Activated naive CD8-positive, alpha-beta T cell treated with anti-CD3 and anti-CD28 coated beads, Interleukin-2, amount 50 U/mL, for 24 hours (primary cell): Measurements from ENCODE around the gene PCDH15.

Source experiments
- ATAC-seq: fragments of 150-1000 bp; cut with Tn5 transposase; one replicate; pipeline ENCODE4 v1.10.0; 2021
- DNase-seq: peaks from one replicate; pipeline ENCODE4 v3.0.0; 2021
- H3K27ac Mint-ChIP-seq: one replicate; pipeline ENCODE4 v1.8.0; 2021; ENCODE audit warnings: mild to moderate bottlenecking, mixed read lengths
- H3K27me3 Mint-ChIP-seq: one replicate; pipeline ENCODE4 v1.8.0; 2021; ENCODE audit warnings: mixed read lengths
- H3K36me3 Mint-ChIP-seq: one replicate; pipeline ENCODE4 v1.8.0; 2021; ENCODE audit warnings: low read depth, mixed read lengths
- H3K4me1 Mint-ChIP-seq: one replicate; pipeline ENCODE4 v1.8.0; 2021; ENCODE audit warnings: mixed read lengths
- H3K4me3 Mint-ChIP-seq: one replicate; pipeline ENCODE4 v1.8.0; 2021; ENCODE audit warnings: mild to moderate bottlenecking, moderate library complexity, mixed read lengths
- H3K9me3 Mint-ChIP-seq: one replicate; pipeline ENCODE4 v1.8.0; 2021; ENCODE audit warnings: mixed read lengths

The PCDH15 gene

DNA sequence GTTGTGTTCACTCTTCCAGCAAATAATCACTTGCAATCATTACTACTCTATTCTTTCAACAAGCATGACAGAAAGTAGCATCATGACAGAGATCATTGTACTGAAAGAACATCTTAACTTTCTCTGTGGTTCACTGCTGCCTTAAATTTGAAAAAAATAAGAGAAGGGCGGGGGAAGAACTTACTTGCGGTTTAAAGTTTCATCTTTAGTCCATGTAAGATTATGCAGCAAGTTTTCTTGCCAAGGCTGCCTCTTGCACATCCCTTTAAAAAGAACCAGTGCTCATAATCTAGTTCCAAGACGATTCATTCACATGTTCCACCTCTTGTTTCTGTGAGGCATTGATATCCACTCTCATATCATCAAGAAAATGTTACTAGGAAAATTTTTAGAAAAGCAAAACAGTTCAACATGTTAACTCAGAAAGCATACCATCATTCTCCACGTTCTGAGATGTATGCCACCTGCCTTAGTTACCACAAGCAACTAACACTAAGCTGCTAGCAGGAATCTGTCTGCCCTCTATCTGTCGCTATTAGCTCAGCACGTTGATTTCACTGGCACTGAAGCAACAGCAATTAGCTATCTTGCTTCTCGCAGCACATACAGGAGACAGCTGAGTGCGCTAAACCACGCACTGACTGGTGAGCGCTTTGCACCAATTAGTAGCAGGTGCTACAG, at the start of gene PCDH15:
Gene PCDH15 (minus strand): TSS at position 491 of the 681 bp plus-strand sequence. CDS start 136,969 bp downstream, outside the sequence.
- no peaks in the 10 kb centered on the region for H3K36me3 Mint-ChIP-seq
- peaks cover 3% of the 10 kb centered on the region for H3K9me3 Mint-ChIP-seq
- no peak for ATAC-seq
- no peaks in the 10 kb centered on the region for H3K4me1 Mint-ChIP-seq
- H3K27me3 Mint-ChIP-seq = no peaks in the 10 kb centered on the region
- H3K27ac Mint-ChIP-seq = no peak within 1 kb of the TSS
- DNase-seq = no peak
- H3K4me3 Mint-ChIP-seq = no peak within 1 kb of the TSS

DNA sequence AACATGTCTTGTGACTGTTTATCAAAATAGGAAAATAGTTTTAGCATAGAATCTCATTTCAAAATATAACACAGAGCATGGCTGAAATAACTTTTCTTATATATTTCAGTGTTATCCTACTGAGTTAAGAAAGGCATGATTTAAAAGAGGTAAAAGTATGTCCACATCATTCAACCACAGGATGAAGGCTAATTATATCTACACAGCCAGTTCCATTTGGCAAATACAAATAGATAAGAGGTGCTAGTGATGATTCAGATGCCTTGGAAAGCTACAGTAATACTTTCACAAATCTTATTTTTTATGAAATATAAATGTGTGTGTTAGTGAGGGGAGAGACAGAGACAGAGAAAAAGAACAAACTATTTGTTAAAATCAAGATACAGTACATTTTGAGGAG, 42.9 kb upstream of the PCDH15 start:
- Mint-ChIP-seq H3K27me3 (no peaks in the 10 kb centered on the region), H3K4me3 (no peak overlapping the region), H3K4me1 (no peaks in the 10 kb centered on the region), H3K36me3 (no peaks in the 10 kb centered on the region), H3K9me3 (peaks cover 8% of the 10 kb centered on the region), H3K27ac (no peak overlapping the region)
- ATAC-seq (no peak), DNase-seq (no peak)

DNA sequence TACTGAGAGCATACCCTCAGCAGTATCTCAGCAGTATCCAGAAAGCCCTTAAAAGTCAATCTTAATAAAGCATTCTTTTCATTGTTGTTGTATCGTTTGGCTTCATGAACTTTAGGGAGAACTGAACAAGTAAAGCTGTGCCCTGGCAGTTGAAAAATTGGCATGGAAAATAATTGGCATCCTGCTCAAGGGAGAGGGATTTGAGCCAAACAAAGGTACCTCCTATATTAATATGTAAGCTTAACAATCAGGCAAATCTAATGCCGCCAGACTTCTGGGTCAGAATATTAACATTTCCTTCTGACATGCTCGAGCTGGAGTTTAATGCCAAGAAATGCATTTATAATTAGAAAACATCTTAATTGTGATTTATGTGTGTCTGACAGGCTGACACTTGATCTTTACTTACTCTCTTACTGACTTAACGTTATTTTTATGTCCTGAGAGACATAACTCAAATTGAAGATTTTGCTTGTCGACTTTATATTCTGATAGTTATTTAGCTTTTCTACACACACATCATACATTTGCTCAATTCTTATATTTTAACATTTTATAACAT, 42.1 kb upstream of the PCDH15 start:
- ATAC-seq (no peak), DNase-seq (no peak)
- Mint-ChIP-seq H3K27ac (no peak overlapping the region), H3K27me3 (no peaks in the 10 kb centered on the region), H3K36me3 (no peaks in the 10 kb centered on the region), H3K4me3 (no peak overlapping the region), H3K9me3 (peaks cover 11% of the 10 kb centered on the region), H3K4me1 (no peaks in the 10 kb centered on the region)

DNA sequence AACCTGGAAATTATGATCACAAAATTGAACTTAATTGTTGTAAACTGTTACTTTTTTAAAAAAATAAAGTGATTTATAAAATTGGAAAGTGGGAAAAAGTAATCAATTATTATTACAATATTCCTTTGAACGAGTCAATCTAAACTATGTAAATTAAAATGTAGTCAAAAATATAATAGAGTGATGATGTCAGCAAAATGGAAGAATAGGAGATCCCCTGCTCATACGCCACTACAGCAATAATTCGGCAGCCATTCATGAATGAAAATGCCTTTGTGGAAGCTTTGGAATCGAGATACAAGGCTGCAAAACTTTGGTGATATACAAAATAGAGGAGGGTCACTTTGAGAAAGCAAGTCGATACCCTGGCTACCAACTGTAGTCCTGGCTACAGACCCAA, 36.4 kb upstream of the PCDH15 start:
- Mint-ChIP-seq H3K27ac (no peak overlapping the region), H3K4me3 (no peak overlapping the region), H3K27me3 (no peaks in the 10 kb centered on the region), H3K9me3 (peaks cover 10% of the 10 kb centered on the region), H3K4me1 (no peaks in the 10 kb centered on the region), H3K36me3 (no peaks in the 10 kb centered on the region)
- ATAC-seq (no peak), DNase-seq (no peak)

DNA sequence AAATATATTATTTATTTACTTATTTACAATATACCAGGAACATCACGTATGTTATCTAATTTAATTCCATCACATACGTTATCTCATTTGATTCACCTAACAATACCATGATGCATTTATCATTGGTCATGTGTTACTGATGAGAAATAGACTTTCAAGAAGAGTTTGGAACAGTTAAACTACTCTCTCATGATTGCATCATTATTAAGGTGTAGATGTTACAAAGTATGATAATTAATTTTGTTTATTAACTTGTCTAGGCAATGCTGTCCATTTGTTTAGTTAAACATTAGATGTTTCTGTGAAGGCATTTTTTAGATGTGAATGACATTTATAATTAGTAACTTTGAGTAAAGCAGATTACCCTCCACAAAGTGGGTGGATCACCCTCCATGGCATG, 32.0 kb upstream of the PCDH15 start:
- no peaks in the 10 kb centered on the region for H3K27me3 Mint-ChIP-seq
- DNase-seq (no peak), ATAC-seq (no peak)
- no peaks in the 10 kb centered on the region for H3K4me1 Mint-ChIP-seq
- H3K4me3 Mint-ChIP-seq = no peak overlapping the region
- H3K27ac Mint-ChIP-seq = no peak overlapping the region
- no peaks in the 10 kb centered on the region for H3K36me3 Mint-ChIP-seq
- peaks cover 7% of the 10 kb centered on the region for H3K9me3 Mint-ChIP-seq

DNA sequence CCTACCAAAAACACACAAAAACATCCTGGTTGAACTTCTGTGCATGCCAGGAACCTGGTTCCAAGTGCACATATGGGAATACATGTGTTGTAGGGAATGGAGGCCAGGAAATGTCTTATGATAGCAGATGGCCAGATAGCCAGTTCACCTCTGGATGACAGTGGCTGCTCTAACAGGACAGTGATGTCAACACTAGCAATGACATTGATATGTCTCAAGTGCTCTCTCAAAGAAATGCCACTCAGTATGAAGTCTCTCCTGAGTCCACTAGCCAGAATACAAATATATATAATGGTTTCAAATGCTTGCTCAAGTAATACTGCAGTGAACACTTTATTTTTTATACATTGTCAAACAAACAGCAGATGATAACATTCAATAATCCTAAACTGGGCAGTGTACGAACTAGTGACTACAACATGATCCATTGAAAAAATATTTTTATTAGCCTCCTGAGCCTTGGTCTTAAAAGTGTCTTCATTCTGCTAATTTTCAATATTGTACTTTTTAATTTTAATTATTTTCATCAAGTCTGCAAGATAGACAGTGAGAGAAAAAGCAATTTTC, 26.0 kb upstream of the PCDH15 start:
- Mint-ChIP-seq H3K4me3 (no peak overlapping the region), H3K27me3 (no peaks in the 10 kb centered on the region), H3K9me3 (peaks cover 4% of the 10 kb centered on the region), H3K4me1 (no peaks in the 10 kb centered on the region), H3K27ac (no peak overlapping the region), H3K36me3 (no peaks in the 10 kb centered on the region)
- DNase-seq (no peak), ATAC-seq (no peak)

DNA sequence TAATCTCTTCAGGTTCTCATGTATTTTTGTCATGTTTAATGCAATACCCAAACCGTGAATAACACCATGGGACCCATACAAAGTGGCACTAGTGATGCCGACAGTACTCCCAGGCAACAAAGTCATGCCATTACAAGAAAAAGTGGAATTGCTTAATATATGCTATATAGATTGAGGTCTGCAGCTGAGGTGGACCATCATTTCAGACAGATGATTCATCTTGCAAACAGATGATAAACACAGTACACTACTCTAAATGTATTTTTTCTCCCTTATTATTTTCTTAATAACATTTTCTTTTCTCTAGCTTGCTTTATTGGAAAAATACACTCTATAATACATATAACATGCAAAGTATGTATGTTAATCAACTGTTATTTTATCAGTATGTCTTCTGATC, 14.6 kb upstream of the PCDH15 start:
- Mint-ChIP-seq H3K27me3 (no peaks in the 10 kb centered on the region), H3K27ac (no peak overlapping the region), H3K4me1 (no peaks in the 10 kb centered on the region), H3K9me3 (peaks cover 9% of the 10 kb centered on the region), H3K36me3 (no peaks in the 10 kb centered on the region), H3K4me3 (no peak overlapping the region)
- no peak for DNase-seq
- no peak for ATAC-seq

DNA sequence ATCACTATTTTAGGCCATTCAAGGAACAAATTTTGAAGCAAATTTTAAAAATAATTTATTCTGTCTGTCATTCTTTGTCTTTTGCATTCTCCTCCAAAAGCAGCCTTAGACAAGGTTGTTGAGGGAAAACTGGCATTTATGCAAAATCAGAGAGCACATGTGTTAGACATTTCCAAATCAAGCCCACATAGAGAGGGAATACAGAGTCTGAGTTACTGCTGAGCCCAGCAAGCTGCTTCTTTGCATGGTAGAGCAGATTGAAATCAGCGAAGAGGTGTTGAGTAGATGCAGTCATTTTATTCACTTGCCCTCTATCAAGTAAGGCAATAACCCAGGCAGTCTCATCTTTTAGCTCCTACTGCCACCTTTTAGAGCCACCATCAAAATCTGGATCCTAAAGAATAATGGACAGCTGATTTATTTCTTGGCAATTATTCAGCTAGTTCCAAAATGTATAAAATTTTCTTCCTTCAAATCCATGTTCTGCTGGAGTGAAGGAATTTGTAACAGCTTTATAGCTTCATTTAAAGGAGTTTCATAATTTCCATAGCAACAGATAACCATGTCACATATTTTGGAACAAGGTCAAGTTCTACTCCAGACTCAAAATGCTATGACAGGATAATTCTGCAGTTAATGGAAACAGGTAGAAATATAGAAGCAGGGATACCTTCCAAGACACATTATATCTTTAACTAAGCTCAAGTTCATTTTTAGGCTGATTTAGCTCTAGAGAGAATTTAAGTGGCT, 7.3 kb upstream of the PCDH15 start:
- Mint-ChIP-seq H3K9me3 (peaks cover 8% of the 10 kb centered on the region), H3K27me3 (no peaks in the 10 kb centered on the region), H3K4me3 (no peak overlapping the region), H3K27ac (no peak overlapping the region), H3K36me3 (no peaks in the 10 kb centered on the region), H3K4me1 (no peaks in the 10 kb centered on the region)
- ATAC-seq = no peak
- no peak for DNase-seq

DNA sequence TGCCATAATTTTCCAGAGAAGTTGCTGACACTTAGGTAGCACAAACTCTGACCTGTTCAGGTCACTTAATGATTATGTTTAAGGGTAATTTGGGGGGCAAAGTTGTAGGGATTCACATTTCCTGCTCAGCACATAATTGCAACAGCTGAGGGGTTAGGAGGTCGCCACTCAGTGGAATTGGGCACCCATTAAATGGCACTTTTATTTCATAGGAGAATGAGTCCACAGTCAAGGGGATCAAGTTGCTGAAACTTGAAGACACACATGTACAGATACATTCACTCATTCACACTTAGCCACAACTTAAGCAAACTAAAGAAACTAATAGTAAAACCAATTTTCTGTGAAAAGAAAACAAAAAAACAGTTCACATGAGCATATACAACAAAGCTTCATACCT, 1.5 kb downstream of the PCDH15 start:
- H3K27me3 Mint-ChIP-seq = no peaks in the 10 kb centered on the region
- DNase-seq (no peak), ATAC-seq (no peak)
- no peak overlapping the region for H3K27ac Mint-ChIP-seq
- peaks cover 3% of the 10 kb centered on the region for H3K9me3 Mint-ChIP-seq
- H3K36me3 Mint-ChIP-seq = no peaks in the 10 kb centered on the region
- no peak overlapping the region for H3K4me3 Mint-ChIP-seq
- H3K4me1 Mint-ChIP-seq = no peaks in the 10 kb centered on the region

DNA sequence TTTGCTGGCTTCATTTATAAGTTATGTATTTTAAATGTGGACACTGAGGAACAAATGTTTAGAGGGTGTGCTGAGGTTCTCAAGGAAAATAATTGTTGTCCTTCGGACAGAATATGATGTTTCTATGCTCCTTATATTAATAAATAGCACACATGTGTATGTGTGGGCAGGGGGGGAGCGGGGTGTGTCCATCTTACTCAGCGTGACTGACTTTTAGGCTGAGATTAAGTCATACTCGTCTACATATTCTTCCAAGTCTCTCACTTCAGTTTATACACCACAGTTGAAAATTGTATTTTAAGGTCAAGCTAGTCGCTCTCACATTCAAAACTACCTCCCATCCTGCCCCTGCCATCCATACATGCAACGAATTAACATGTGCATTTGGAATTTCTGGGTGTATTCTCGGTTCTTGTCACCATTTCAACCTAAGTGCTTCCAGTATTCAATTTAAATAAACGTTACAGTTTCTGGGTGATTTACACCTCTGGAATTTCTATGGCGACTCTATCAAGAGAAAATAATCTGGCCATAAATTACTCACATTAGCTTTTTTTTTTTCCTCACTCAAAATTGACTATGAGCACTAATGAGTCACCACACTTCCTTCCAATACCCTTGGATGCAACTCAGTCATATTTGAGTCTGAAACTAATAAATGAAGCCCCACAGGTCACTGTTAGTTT, 3.3 kb downstream of the PCDH15 start:
- Mint-ChIP-seq H3K36me3 (no peaks in the 10 kb centered on the region), H3K27me3 (no peaks in the 10 kb centered on the region), H3K9me3 (no peaks in the 10 kb centered on the region), H3K27ac (no peak overlapping the region), H3K4me1 (no peaks in the 10 kb centered on the region), H3K4me3 (no peak overlapping the region)
- ATAC-seq = no peak
- no peak for DNase-seq

DNA sequence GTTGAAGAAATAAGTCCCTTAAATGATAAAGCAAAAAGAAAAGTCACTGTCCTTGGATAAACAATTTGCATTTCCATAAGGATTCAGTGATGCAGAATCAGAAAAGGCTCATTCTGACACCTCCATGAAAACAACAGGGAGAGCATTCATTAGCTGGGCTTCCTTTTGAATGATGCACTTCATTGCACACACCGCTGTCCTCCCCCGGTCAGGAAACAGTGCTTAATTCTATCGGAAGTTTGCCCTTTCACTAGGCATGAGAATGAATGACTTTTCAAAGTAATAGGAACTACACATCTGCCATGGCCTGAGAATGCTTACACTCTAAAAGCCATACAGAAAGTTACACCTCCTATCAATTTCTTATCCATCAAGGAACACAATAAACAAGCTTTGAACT, 4.2 kb downstream of the PCDH15 start:
- Mint-ChIP-seq H3K4me1 (no peaks in the 10 kb centered on the region), H3K27me3 (no peaks in the 10 kb centered on the region), H3K4me3 (no peak overlapping the region), H3K9me3 (no peaks in the 10 kb centered on the region), H3K36me3 (no peaks in the 10 kb centered on the region), H3K27ac (no peak overlapping the region)
- ATAC-seq (no peak), DNase-seq (no peak)

DNA sequence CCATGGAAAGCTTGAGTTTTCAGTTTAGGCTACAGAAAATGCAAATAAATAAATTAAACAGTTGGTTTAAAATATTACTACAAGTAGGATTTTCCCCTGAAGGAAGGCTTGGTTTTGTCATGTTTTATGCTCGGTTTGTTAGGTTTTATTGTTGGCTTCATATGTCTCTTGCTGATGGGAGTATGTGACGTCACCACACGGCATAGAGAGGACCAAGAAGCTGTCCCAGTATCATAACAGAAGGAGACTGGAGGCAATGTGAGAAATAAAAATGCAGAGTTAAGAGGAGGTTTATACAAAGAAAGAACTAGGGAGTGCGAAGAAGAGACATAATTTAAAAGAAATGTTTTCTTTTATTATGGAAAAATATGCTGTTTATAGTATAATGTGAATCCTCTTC, 24.4 kb downstream of the PCDH15 start:
- no peak overlapping the region for H3K27ac Mint-ChIP-seq
- ATAC-seq = no peak
- no peaks in the 10 kb centered on the region for H3K4me1 Mint-ChIP-seq
- H3K27me3 Mint-ChIP-seq = peaks cover 2% of the 10 kb centered on the region
- peaks cover 17% of the 10 kb centered on the region for H3K9me3 Mint-ChIP-seq
- H3K4me3 Mint-ChIP-seq = no peak overlapping the region
- H3K36me3 Mint-ChIP-seq = no peaks in the 10 kb centered on the region
- no peak for DNase-seq

DNA sequence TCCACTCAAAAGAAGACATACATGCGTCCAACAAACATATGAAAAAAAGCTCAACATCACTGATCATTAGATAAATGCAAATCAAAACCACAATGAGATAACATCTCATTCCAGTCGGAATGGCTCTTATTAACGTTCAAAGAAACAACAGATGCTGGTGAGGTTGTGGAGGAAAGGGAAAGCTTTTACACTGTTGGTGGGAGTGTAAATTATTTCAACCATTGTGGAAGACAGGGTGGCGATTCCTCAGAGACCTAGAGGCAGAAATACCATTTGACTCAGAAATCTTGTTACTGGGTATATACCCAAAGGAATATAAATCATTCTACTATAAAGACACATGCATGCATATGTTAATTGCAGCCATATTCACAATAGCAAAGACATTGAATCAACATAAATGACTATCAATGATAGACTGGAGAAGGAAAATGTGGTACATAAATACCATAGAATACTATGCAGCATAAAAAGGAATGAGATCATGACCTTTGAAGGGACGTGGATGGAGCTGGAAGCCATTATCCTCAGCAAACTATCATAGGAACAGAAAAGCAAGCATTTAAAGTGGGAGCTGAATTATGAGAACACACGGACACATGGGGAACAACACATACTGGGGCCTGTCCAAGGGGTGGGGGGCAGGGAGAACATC, 28.4 kb downstream of the PCDH15 start:
- Mint-ChIP-seq H3K4me3 (no peak overlapping the region), H3K9me3 (peaks cover 11% of the 10 kb centered on the region), H3K4me1 (no peaks in the 10 kb centered on the region), H3K27me3 (peaks cover 2% of the 10 kb centered on the region), H3K27ac (no peak overlapping the region), H3K36me3 (no peaks in the 10 kb centered on the region)
- ATAC-seq (no peak), DNase-seq (no peak)

DNA sequence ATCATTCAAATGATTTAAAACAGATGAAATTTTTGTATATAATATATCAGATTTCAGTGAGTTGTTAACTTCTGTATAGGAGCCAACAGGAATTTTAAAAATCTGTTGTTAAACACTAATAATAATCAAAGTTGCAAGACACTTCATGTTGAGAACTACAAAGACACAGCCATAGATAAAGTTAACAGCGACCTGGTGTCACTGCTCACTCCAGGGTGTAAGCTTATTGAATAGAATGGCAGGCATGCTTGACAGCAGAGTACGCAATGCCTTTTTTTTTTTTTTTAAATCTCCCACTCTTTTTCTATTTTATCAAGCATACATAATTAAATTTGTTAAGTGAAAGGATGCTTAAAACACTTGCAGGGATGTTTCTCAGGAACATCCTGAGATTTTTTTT, 32.0 kb downstream of the PCDH15 start:
- no peaks in the 10 kb centered on the region for H3K36me3 Mint-ChIP-seq
- ATAC-seq (no peak), DNase-seq (no peak)
- peaks cover 2% of the 10 kb centered on the region for H3K27me3 Mint-ChIP-seq
- no peaks in the 10 kb centered on the region for H3K4me1 Mint-ChIP-seq
- no peak overlapping the region for H3K27ac Mint-ChIP-seq
- H3K4me3 Mint-ChIP-seq = no peak overlapping the region
- peaks cover 3% of the 10 kb centered on the region for H3K9me3 Mint-ChIP-seq
